ENCODE results near the gene KCNK10. TPM values are rescaled to one million over a fixed set of nuclear protein-coding genes. Genes with fewer than 3 reads are reported as not detected.

KCNK10 gene
- total RNA-seq, 4 donors from 2014 or later = 0.02 TPM; not detected in 3

GRCh38 chr14:88142997-88143396, 180.1 kb downstream of the KCNK10 start:
- intact Hi-C loops (cut with DNase I; ENCODE audit: low total_unique reads) = no loop called here
- TF ChIP-seq POLR2A (IDR thresholded peaks at IDR 0.05) (no peak), CTCF (IDR thresholded peaks at IDR 0.05) (no peak)
- no peak overlapping the region for H3K4me3 ChIP-seq (ENCODE audit: low read depth, poor library complexity, severe bottlenecking)
- no peak for DNase-seq (ENCODE audit: low spot score in 2 of 2)
- 66 to 72% methylated on average over 7 of the region's 7 CpGs for WGBS, 2 donors

GRCh38 chr14:88140874-88141273, 182.2 kb downstream of the KCNK10 start:
- intact Hi-C loops (cut with DNase I; ENCODE audit: low total_unique reads) = no loop called here
- TF ChIP-seq POLR2A (IDR thresholded peaks at IDR 0.05) (no peak), CTCF (IDR thresholded peaks at IDR 0.05) (no peak)
- WGBS, 2 donors = 67 to 79% methylated on average over 3 of the region's 3 CpGs
- H3K4me3 ChIP-seq (ENCODE audit: low read depth, poor library complexity, severe bottlenecking) = no peak overlapping the region
- no peak for DNase-seq (ENCODE audit: low spot score in 2 of 2)

GRCh38 chr14:88137327-88137726, 185.7 kb downstream of the KCNK10 start:
- no peak overlapping the region for H3K4me3 ChIP-seq (ENCODE audit: low read depth, poor library complexity, severe bottlenecking)
- intact Hi-C loops (cut with DNase I; ENCODE audit: low total_unique reads) = no loop called here
- 79 to 87% methylated on average over 1 of the region's 1 CpG for WGBS, 2 donors
- TF ChIP-seq CTCF (IDR thresholded peaks at IDR 0.05) = no peak
- TF ChIP-seq POLR2A (IDR thresholded peaks at IDR 0.05) = no peak
- DNase-seq (ENCODE audit: low spot score in 2 of 2) = no peak

Other genes with a start within 250 kb of the KCNK10 start
- 10 to 100 TPM in 2 of 4 donors, 1 to 10 TPM in 2; 5.2 to 17.0 (median 11.7) TPM for gene SPATA7, start 62.4 kb upstream of the KCNK10 start, total RNA-seq
- gene PTPN21, start 231.7 kb upstream of the KCNK10 start, total RNA-seq = 10 to 100 TPM; 39.5 to 76.9 (median 64.0) TPM
- gene ZC3H14, start 239.8 kb upstream of the KCNK10 start, total RNA-seq = 10 to 100 TPM; 45.2 to 54.5 (median 51.4) TPM

Data from lower leg skin (tissue), 4 donors.